Head of caudate nucleus (tissue), 42 donors: ENCODE measurements around the gene ACTL7B.

Source experiments
- DNase-seq, 42 donors: peaks; one replicate each; pipeline versions ENCODE4 v3.0.0 to v3.0.0-alpha.2; 2020 to 2021; ENCODE audit warnings: mixed read lengths in 7 of 42
- intact Hi-C: fragments of 100-400 bp; cut with DNase I; formaldehyde crosslinking; loops from one replicate; pipeline ENCODE4 v1.15.0; 2022

Gene ACTL7B

DNA sequence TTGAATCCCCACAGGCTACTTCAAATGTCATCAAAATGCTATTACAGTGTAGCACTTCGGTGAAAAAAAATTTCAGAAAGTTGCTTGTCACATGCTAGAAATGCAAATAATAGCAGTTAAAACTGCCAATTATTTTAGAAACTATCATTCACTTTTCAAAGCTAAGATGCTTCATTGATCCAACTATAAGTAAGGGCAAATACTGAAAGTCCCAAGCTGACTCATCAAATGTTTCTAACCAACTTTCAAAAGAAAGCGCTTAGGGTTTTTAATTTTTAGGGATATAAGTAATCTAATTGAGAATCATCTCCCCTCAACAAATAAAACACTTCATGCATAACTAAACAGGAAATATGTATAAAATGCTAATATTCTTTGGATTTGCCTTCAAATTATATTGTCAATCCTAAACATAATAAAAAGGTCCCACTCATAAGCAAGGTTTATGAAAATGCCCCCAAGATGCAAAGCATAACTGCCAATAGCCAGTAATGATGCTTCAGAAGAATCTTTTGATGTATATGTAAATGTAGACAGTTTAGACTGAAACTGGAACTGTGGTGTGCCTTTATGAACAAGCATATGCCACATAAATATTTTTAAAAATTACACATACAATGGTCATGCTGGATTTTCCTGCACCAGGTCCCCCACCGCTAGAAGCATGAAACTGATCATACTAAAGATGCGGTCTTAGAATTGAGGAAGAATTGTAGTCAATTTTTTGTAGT is 18.4 kb upstream of the ACTL7B start:
- DNase-seq: no peak
- intact Hi-C loops: no loop called here

DNA sequence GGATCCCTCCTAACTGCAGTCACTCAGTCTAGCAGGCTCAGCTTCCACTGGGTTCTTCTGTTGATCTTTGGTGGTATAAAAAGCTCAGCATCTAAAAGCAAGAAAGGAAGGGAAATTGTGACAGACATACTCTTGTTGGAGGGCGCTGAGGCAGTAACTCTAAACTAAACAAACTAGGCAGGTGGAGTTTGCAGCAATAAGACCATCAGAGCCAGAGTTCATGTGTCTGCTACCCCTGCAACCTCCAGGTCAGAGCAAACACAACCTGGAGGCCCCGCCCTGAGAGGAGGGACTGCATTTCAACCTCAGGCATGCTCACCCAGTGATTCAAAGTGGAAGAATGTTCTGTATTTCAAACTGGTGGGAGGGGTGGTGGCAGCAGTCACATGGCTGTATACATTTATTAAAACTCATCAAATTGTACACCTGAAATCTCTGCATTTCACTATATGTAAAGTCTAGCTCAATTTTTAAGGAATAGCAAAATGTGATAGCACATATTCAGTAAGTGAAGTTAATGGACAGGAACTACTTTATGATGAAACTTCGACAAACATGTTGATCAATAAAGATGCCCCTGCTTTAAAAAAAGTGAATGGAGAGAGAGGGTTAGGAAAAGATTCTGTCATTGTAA is 13.4 kb upstream of the ACTL7B start:
- intact Hi-C loops: no loop called here
- DNase-seq: no peak

DNA sequence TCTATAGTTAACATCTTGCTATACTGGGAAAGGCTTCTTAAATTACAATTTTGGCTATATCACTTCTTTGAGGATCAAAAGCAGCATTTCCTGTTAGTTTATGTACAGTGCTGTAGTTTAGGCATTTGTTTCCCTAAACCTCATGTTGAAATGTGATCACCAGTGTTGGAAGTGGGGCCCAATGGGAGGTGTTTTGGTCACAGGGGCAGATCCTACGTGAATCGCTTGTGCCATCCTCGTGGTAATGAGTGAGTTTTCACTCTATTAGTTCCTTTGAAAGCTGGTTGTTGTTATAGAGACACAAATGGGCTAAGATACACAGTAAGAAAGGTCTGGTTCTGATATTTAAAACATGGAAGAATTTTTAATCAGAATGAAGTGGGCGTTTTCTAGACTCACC is 12.0 kb upstream of the ACTL7B start:
- intact Hi-C loops: no loop called here
- DNase-seq: no peak

GRCh38 chr9:108867116-108867515 is 11.3 kb upstream of the ACTL7B start:
- DNase-seq: no peak
- intact Hi-C loops: no loop called here

DNA sequence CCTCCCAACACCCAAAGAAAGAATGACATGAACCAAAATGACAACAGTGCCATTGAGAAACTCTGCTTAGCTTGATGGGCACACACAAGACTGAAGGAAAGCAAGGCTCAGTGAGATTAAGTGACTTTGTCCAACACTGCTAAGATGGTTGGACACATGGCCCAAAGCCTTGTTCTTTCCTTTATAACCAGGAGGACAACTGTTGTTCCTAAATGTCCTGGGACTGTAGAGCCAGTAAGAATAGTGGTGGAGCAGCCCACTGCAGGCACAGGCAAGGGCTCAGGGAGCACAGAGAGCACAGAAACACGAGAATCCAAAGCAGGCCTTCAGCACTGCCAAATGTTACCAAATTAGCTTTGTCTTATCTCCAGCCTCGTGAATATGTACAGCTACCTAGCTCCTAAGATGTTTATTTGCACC is 10.2 kb upstream of the ACTL7B start:
- intact Hi-C loops: no loop called here
- DNase-seq: no peak

DNA sequence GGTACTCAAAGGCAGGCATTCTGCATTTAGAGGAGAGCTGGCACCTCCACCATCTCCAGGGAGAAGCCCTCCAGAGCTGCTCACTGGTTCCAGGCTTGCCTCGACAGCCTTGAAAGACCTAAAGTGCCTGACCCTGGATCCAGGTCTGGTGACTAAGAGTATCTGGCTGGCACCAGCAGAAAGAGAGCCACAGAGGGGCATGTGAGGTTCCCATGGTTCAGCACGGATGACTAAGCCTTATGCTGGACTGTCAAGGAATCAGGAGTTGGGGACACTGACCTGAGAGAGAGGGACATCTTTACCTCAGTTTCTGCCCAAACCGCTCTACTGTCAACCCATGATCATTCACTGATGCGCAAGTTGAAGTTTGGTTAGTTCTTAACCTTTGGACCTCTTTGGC is 9.3 kb upstream of the ACTL7B start:
- intact Hi-C loops: no loop called here
- no peak for DNase-seq

GRCh38 chr9:108864446-108864845 is 8.7 kb upstream of the ACTL7B start:
- intact Hi-C loops: no loop called here

GRCh38 chr9:108863891-108864290 is 8.1 kb upstream of the ACTL7B start:
- intact Hi-C loops: no loop called here
- DNase-seq: no peak

More at GRCh38 chr9:108864446-108864845, 8.7 kb upstream of the ACTL7B start:
- DNase-seq: no peak

- no peak for DNase-seq
- intact Hi-C loops: no loop called here
Measured at GRCh38 chr9:108861997-108862396, 6.2 kb upstream of the ACTL7B start, which contains the start of gene ACTL7A. TSS of gene ACTL7A (plus strand) at chr9:108862266. CDS start at chr9:108862323, 57 bp downstream.

DNA sequence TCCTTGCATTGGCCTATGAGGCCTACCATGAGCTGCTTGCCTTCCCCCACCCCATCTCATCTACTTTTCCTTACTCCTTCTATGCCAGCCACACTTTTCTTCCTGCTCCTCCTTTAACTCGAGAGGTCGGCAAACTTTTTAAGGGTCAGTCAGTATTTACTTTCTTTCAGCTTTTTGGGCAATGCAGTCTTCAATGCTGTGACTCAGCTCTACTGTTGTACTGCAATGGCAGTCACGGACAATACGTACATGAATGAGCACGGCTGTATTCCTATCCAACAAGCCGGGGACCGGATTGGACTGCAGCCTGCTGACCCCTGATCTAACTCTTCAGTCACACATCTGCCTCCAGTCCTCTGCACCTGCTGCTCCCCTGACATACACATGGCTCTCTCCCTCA is 5.7 kb upstream of the ACTL7B start:
- intact Hi-C loops: no loop called here
- DNase-seq: no peak

DNA sequence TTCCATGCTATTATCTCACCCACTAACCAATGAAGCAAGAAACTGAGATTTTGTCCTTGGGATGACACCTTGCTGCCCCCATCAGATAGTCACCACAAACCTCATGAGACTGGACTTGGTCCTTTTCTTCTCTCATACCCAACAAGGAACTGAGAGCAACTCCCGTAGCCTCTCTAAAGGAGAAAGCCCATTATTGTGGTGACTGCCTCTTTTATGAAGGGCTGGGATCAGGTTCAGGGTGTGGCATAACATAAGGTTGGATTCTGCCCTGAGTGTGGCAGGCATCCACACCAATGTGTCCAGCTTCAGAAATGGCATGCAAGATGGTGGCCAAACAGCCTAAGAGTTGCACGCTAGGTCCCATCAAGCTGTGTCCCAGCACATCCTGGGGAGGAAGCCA is 5.0 kb upstream of the ACTL7B start:
- no peak for DNase-seq
- intact Hi-C loops: no loop called here

GRCh38 chr9:108860354-108860753 is 4.6 kb upstream of the ACTL7B start:
- no peak for DNase-seq
- intact Hi-C loops: no loop called here

GRCh38 chr9:108859459-108860114 is 3.8 kb upstream of the ACTL7B start:
- intact Hi-C loops: no loop called here
- no peak for DNase-seq

DNA sequence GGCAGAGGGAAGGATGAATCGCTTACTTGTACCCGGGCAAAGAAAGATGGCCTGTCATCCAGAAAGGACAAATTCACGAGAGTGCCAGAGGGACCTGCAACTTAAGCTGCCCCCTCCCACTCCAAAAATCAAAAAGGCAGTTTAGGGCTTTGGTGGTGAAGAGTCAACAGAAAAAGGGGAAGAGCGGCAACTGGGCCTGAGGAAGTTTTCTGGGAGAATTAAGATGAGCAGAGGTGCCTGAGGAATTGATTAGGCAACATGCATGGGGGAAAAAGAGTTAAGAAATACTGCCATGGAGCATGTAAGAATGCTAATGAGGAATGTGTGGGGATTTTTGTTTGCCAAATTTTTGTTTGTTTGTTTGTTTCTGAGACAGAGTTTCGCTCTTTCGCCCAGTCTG is 1.8 kb upstream of the ACTL7B start:
- intact Hi-C loops: no loop called here
- no peak for DNase-seq

GRCh38 chr9:108855529-108855886 is 278 bp downstream of the ACTL7B start:
- no peak for DNase-seq
- intact Hi-C loops: no loop called here

DNA sequence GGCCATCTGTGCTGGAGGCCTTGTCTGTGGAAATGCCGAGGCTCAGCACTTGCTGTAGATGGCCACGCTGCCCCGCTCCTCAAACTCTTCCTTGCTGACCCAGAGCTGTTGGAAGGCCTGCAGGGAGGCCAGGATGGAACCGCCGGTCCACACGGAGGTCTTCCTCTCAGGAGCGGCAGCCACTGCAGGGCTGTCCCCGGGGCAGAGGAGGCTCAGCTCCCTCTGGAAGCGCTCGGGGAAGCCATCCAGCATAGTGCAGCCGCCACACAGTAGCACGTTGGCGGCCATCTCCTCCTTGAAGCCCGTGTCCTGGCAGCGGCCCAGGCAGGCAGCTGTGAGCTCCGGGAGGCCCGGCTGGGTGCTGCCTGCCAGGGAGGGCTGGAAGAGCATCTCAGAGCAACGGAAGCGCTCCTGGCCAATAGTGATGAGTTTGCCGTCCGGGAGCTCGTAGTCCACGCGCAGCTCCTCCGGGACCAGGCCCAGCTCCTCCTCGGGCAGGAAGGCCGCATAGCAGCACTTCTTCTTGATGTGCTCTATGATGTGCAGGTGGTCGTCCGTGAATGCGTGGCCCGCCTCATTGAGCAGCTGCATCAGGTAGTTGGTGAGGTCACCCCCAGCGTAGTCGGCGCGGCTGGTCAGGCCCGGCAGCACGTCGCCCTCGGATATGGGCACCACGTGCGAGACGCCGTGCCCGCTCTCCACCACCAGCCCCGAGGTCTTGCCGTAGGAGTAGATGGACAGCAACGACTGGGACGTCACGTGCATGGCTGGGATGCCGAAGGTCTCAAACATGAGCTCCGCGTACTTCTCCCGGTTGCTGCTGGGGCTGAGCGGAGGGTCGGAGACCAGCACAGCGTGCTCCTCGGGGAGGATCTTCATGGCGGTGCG is 901 bp downstream of the ACTL7B start:
- intact Hi-C loops: no loop called here
- peak in 26 of 42 donors; percentile 7 to 56 (median 26) for DNase-seq

GRCh38 chr9:108854094-108854493 is 1.7 kb downstream of the ACTL7B start:
- no peak for DNase-seq

GRCh38 chr9:108852079-108852478 is 3.7 kb downstream of the ACTL7B start:
- no peak for DNase-seq
- intact Hi-C loops: no loop called here

More at GRCh38 chr9:108854094-108854493, 1.7 kb downstream of the ACTL7B start:
- intact Hi-C loops: no loop called here

DNA sequence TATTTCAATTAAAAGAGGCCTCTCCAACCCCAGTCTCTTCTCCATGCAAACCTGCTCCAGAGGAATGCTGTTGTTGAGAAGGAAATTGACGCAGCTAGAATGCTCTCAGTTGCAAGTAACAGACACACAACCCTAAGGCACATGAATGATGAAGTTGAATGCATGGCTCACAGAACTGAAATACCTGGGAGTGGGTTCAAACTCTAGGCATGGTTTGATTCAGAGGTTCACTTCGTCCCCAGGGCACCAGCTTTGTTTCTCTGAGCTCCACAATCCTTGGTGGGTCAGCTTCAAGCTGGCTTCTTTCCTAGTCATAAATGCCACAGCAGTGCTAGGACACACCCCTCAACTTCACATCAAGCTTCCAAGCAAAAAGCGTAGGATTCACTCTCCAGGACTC is 4.6 kb downstream of the ACTL7B start:
- intact Hi-C loops: no loop called here
- no peak for DNase-seq
